A673 (cell line): Measurements from ENCODE around the gene CFAP92.

Experiments used
- EZH2 ChIP-seq: fragments of 200-600 bp; sonication (generic); IDR thresholded peaks from 2 replicates; pipeline ENCODE4 v1.6.1; 2017; ENCODE audit warnings: borderline replicate concordance, low read depth, mild to moderate bottlenecking, mixed read lengths, antibody characterized with exemption, low read length; ENCODE audit not compliant: poor library complexity, severe bottlenecking
- TF ChIP-seq, protein P1 (sequence below): fragments of 300-800, 200-600 bp; sonication (generic); conservative IDR thresholded peaks from 2 replicates; pipeline ENCODE4 v1.5.1; 2017; ENCODE audit warnings: low read depth, mild to moderate bottlenecking, antibody characterized with exemption, low read length, moderate library complexity, mixed read lengths

GRCh38 chr3:129022114-129023007, 28.5 kb upstream of the CFAP92 start:
- TF ChIP-seq, protein P1, sequence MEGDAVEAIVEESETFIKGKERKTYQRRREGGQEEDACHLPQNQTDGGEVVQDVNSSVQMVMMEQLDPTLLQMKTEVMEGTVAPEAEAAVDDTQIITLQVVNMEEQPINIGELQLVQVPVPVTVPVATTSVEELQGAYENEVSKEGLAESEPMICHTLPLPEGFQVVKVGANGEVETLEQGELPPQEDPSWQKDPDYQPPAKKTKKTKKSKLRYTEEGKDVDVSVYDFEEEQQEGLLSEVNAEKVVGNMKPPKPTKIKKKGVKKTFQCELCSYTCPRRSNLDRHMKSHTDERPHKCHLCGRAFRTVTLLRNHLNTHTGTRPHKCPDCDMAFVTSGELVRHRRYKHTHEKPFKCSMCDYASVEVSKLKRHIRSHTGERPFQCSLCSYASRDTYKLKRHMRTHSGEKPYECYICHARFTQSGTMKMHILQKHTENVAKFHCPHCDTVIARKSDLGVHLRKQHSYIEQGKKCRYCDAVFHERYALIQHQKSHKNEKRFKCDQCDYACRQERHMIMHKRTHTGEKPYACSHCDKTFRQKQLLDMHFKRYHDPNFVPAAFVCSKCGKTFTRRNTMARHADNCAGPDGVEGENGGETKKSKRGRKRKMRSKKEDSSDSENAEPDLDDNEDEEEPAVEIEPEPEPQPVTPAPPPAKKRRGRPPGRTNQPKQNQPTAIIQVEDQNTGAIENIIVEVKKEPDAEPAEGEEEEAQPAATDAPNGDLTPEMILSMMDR: no peak
- no peak for TF ChIP-seq EZH2
